ENCODE measurements around the gene SAMD4B. TPM values are rescaled to one million over a fixed set of nuclear protein-coding genes. Genes with fewer than 3 reads are reported as not detected.
"Not testable (repeated sequence)": the region's sequence is repeated elsewhere in the genome, so short reads cannot be mapped to it uniquely, and the experiment has no call there.

Gene SAMD4B
- total and polyA plus RNA-seq, 4 donors: 25.8 to 145 (median 97.7) TPM

GRCh38 chr19:39377373-39378362 lies 35.4 kb downstream of the SAMD4B start:
- Histone ChIP-seq H3K27ac (ENCODE audit: low read depth, low read length) (no peak overlapping the region), H3K27me3 (ENCODE audit: control insufficient read depth, insufficient read depth, low read length) (no peaks in the 10 kb centered on the region), H3K9me3 (ENCODE audit: control insufficient read depth, insufficient read depth, low read length) (no peaks in the 10 kb centered on the region), H3K4me3 (ENCODE audit: low read depth, low read length) (no peak overlapping the region), H3K4me1 (ENCODE audit: control insufficient read depth, insufficient read depth, low read length) (peaks cover 9% of the 10 kb centered on the region), H3K36me3 (ENCODE audit: control insufficient read depth, insufficient read depth, low read length) (peaks cover 91% of the 10 kb centered on the region)
- no peak for DNase-seq (ENCODE audit: low read depth in 4 of 6, low spot score in 6 of 6)
- WGBS (ENCODE audit: insufficient coverage): 93% methylated on average over 18 of the region's 18 CpGs

GRCh38 chr19:39379366-39379765 lies 37.1 kb downstream of the SAMD4B start:
- H3K9me3 ChIP-seq (ENCODE audit: control insufficient read depth, insufficient read depth, low read length); DNase-seq (ENCODE audit: low read depth in 4 of 6, low spot score in 6 of 6); H3K4me3 ChIP-seq (ENCODE audit: low read depth, low read length); H3K27me3 ChIP-seq (ENCODE audit: control insufficient read depth, insufficient read depth, low read length); H3K27ac ChIP-seq (ENCODE audit: low read depth, low read length); H3K4me1 ChIP-seq (ENCODE audit: control insufficient read depth, insufficient read depth, low read length): not testable (repeated sequence)
- 100% methylated on average over 3 of the region's 4 CpGs for WGBS (ENCODE audit: insufficient coverage)
- H3K36me3 ChIP-seq (ENCODE audit: control insufficient read depth, insufficient read depth, low read length): peaks cover 93% of the 10 kb centered on the region

- H3K27me3 ChIP-seq (ENCODE audit: control insufficient read depth, insufficient read depth, low read length): no peaks in the 10 kb centered on the region
- peaks cover 97% of the 10 kb centered on the region for H3K36me3 ChIP-seq (ENCODE audit: control insufficient read depth, insufficient read depth, low read length)
- DNase-seq (ENCODE audit: low read depth in 4 of 6, low spot score in 6 of 6): no peak
- H3K4me1 ChIP-seq (ENCODE audit: control insufficient read depth, insufficient read depth, low read length): no peaks in the 10 kb centered on the region
- no peak overlapping the region for H3K27ac ChIP-seq (ENCODE audit: low read depth, low read length)
- no peaks in the 10 kb centered on the region for H3K9me3 ChIP-seq (ENCODE audit: control insufficient read depth, insufficient read depth, low read length)
- H3K4me3 ChIP-seq (ENCODE audit: low read depth, low read length): no peak overlapping the region
- 92% methylated on average over 11 of the region's 14 CpGs for WGBS (ENCODE audit: insufficient coverage)
Observed at GRCh38 chr19:39379865-39380396, 37.7 kb downstream of the SAMD4B start.

DNA sequence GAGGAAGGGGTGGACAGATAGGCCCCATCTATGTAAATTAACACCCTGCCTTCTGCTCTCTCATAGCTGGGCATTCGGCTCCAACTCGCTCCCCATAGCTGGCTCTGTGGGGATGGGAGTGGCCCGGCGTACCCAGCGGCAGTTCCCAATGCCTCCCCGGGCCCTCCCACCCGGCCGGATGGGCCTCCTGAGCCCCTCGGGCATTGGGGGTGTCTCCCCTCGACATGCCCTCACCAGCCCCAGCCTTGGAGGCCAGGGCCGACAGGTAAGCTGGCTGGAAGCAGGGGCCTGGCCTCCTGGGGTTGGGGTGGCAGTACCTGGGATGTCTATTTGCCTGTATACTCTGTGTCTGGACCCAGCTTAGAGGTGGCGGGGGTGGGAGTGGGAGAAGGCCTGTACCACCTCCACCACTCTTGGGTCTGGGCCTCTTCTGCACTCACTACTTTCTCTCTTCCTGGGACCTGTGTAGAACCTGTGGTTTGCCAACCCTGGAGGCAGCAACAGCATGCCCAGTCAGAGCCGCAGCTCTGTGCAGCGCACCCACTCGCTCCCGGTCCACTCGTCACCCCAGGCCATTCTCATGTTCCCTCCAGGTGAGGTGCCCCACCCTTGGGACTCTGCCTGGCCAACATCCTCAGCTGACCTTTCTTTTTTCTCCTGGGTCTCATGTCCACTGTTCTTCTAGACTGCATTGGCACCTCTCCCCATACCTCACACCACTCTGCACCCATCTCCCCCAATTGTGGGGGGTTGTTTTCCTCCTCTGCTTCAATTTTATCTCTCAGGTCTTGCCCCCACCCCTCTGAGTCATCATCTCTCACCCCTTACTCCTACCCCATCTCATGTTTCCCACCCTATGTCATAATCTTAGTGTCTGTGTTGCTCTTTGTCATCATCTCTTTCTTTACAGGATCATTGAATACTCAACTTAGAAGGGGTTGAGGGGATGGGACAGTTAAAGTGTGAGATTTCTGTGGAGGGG lies 38.6 kb downstream of the SAMD4B start:
- Histone ChIP-seq H3K27ac (ENCODE audit: low read depth, low read length) (no peak overlapping the region), H3K9me3 (ENCODE audit: control insufficient read depth, insufficient read depth, low read length) (no peaks in the 10 kb centered on the region), H3K36me3 (ENCODE audit: control insufficient read depth, insufficient read depth, low read length) (peaks cover 97% of the 10 kb centered on the region), H3K4me3 (ENCODE audit: low read depth, low read length) (no peak overlapping the region), H3K4me1 (ENCODE audit: control insufficient read depth, insufficient read depth, low read length) (no peaks in the 10 kb centered on the region), H3K27me3 (ENCODE audit: control insufficient read depth, insufficient read depth, low read length) (no peaks in the 10 kb centered on the region)
- DNase-seq (ENCODE audit: low read depth in 4 of 6, low spot score in 6 of 6): no peak
- WGBS (ENCODE audit: insufficient coverage): 95% methylated on average over 12 of the region's 17 CpGs

- WGBS (ENCODE audit: insufficient coverage): 85% methylated on average over 10 of the region's 10 CpGs
- no peaks in the 10 kb centered on the region for H3K9me3 ChIP-seq (ENCODE audit: control insufficient read depth, insufficient read depth, low read length)
- H3K36me3 ChIP-seq (ENCODE audit: control insufficient read depth, insufficient read depth, low read length): peaks cover 96% of the 10 kb centered on the region
- H3K27me3 ChIP-seq (ENCODE audit: control insufficient read depth, insufficient read depth, low read length): no peaks in the 10 kb centered on the region
- no peak overlapping the region for H3K4me3 ChIP-seq (ENCODE audit: low read depth, low read length)
- no peak for DNase-seq (ENCODE audit: low read depth in 4 of 6, low spot score in 6 of 6)
- H3K27ac ChIP-seq (ENCODE audit: low read depth, low read length): no peak overlapping the region
- no peaks in the 10 kb centered on the region for H3K4me1 ChIP-seq (ENCODE audit: control insufficient read depth, insufficient read depth, low read length)
Observed at GRCh38 chr19:39381910-39382611, 39.8 kb downstream of the SAMD4B start.

DNA sequence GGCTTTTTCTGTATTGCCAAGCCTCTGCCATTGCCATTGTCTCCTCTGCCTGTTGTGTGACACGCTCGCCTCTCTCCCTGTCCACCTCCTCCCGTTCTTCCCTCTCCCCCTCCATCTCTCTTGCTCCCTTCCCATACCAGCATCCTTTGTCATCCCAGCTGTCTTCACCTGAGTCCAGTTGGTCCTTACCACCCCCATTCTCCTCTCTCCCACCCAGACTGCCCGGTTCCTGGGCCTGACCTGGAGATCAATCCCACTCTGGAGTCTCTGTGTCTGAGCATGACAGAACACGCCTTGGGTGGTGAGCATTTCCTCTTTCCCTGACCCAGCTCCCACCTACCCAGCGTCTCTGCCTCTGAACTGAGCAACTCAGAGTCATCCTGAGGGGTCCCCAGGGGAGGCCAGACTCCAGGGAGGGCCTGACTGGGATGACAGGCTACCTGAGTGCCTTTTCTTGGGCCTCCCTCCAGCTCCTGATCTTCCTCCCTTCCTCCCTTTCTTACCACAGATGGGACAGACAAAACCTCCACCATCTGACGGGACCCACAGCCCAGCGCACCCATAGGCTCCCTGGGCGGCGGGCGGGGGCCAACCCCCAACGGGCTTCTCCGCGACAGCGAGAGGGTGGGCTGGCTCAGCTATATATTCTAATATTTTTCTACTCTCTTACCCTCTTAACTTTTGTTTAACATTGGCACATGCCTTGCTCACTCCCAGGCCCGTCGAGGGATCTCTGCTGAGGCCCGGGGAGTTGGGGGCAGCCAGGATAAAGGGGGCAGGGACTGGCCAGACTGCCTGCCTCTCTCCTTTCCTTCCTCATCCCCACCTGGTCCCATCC lies 41.0 kb downstream of the SAMD4B start:
- no peaks in the 10 kb centered on the region for H3K4me1 ChIP-seq (ENCODE audit: control insufficient read depth, insufficient read depth, low read length)
- no peak overlapping the region for H3K4me3 ChIP-seq (ENCODE audit: low read depth, low read length)
- H3K9me3 ChIP-seq (ENCODE audit: control insufficient read depth, insufficient read depth, low read length): no peaks in the 10 kb centered on the region
- no peak overlapping the region for H3K27ac ChIP-seq (ENCODE audit: low read depth, low read length)
- peaks cover 90% of the 10 kb centered on the region for H3K36me3 ChIP-seq (ENCODE audit: control insufficient read depth, insufficient read depth, low read length)
- H3K27me3 ChIP-seq (ENCODE audit: control insufficient read depth, insufficient read depth, low read length): no peaks in the 10 kb centered on the region
- WGBS (ENCODE audit: insufficient coverage): 82% methylated on average over 10 of the region's 18 CpGs
- no peak for DNase-seq (ENCODE audit: low read depth in 4 of 6, low spot score in 6 of 6)

DNA sequence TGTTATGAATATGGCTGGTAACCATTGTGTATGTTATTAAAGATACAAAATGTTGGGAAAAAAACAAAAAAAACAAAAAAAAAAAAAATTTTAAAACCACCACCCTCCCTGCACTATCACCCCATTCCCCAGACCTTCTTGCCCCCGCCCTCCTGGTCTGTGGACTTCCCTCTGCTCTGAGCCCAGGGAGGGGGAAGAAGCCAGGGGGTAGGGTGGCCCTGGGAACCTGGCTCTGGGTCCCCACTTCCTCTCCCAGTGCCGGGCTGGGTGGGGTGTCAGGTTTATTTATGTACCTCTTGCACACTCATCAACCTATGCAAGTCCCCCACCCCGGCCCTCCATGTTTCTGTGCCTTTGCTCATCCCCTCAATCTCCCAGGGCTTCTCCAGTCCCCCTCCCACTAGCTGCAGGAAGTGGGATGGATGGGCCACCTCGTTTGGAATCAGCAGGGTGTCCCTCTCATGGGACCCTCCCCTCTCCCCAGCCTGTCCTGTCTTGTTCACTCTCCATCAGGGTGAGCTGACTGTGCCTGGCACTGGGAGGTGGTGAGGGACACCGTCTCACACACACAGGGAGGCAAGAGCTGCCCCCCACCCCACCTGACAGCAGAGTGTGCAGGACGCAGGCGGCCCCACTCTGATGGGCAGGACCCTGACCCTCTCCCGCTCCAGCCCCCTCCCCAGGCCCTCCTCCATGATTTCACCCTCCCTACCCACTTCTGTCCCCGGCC lies 42.8 kb downstream of the SAMD4B start:
- peaks cover 90% of the 10 kb centered on the region for H3K36me3 ChIP-seq (ENCODE audit: control insufficient read depth, insufficient read depth, low read length)
- no peaks in the 10 kb centered on the region for H3K27me3 ChIP-seq (ENCODE audit: control insufficient read depth, insufficient read depth, low read length)
- H3K4me3 ChIP-seq (ENCODE audit: low read depth, low read length): no peak overlapping the region
- no peak for DNase-seq (ENCODE audit: low read depth in 4 of 6, low spot score in 6 of 6)
- H3K9me3 ChIP-seq (ENCODE audit: control insufficient read depth, insufficient read depth, low read length): no peaks in the 10 kb centered on the region
- no CpG with 5 or more reads among the region's 9 CpGs for WGBS (ENCODE audit: insufficient coverage)
- H3K27ac ChIP-seq (ENCODE audit: low read depth, low read length): no peak overlapping the region
- H3K4me1 ChIP-seq (ENCODE audit: control insufficient read depth, insufficient read depth, low read length): peaks cover 9% of the 10 kb centered on the region

Measured in spinal cord (tissue), 10 donors.